NOMO-1 (cell line): ENCODE data around the gene GRID2IP.
"Not testable (repeated sequence)": the region's sequence is repeated elsewhere in the genome, so short reads cannot be mapped to it uniquely, and the experiment has no call there.

Experiments
- DNase-seq, 2 experiments: peaks; one replicate each; lab custom pipeline; 2025; ENCODE audit not compliant: unreplicated experiment in 2 of 2; lab: John Stamatoyannopoulos, UW

Gene GRID2IP

DNA sequence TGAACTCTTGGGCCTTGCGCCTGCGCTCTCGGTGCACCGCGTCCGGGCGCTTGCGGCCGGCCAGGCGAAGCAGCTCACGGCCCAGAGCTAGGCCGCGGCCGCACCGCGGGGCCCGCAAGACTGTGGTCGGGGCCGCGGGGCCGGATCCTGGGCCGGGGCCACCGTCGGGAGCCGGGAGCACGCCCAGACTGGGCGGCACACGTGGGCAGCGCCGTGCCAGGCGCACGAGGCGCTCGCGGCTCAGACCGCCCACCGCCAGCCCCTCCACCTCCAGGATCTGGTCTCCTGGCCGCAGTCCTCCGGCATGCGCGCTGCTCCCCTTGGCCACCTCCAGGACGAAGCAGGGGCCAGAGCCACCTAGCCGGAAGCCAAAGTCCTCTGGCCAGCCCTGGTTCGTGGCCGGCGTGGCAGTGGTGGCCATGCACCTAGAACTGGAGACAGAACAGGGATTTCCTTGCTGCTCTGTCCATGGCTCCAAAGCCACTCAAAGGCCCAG, at the start of gene GRID2IP:
Gene GRID2IP, minus strand, starts transcription at position 446 of the 496 bp plus-strand sequence. Its CDS starts 25 bp downstream, at position 421.
- DNase-seq: no peak

DNA sequence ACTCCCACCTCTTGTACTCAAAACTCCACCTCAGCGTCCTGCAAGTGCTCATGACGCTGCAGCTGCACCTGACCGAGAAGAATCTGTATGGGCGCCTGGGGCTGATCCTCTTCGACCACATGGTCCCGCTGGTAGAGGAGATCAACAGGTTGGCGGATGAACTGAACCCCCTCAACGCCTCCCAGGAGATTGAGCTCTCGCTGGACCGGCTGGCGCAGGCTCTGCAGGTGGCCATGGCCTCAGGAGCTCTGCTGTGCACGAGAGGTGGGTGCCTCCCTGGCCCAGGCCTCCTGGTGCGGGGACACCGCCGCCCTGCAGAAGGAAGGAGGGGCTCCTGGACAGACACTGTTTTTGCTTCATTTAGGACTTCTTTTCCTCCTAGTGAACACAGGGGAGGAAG, 48.8 kb upstream of the GRID2IP start:
- DNase-seq: no peak

DNA sequence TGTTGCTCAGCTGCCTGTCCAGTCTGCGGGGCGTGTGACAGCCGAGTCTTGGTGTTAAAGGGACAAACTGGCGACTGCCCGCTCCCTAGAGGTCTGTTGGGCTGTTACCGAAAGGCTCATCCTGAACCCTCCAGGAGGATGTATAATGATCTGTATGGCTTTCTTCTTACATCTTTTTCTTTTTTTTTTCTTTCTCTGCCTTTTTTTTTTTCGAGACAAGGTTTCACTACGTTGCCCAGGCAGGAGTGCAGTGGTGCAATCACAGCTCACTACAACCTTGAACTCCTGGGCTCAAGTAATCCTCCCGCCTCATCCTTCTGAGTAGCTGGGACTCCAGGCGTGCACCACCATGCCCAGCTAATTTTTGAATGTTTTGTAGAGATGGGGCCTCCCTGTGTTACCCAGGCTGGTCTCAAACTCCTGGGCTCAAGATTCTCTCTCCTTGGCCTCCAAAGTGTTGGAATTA, 39.4 kb upstream of the GRID2IP start:
- peak; percentile 34 to 48 for DNase-seq

DNA sequence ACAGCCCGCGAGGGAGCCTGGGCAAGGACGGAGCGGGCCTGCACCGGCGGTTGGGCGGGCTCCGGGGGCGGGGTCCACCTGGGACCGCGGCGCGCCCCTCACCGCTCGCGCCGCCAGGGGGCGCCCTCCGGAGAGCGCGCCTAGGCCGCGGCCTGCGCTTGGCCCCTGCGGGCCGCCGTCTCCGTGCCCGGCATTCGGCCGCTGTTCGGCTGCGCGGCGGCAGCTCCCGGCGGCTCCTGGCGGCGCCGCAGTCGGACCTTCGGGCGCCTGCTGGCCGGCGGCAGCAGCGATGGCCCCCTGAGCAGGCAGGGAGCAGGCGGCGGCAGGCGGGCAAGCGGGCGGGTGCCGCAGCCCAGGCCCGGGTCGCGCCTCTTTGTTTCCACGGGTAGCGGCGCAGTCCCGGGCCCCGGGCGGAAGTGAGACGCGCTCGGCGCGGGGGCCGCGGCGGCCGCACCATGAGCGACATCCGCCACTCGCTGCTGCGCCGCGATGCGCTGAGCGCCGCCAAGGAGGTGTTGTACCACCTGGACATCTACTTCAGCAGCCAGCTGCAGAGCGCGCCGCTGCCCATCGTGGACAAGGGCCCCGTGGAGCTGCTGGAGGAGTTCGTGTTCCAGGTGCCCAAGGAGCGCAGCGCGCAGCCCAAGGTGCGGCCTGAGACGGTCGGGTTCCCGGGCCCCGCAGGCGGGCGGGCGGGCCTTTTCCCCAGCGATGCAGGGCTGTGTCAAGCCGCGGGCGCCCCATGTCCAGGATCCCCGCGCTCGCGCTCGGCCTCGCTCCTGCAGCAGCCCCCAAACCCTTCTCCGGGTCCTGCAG, 38.8 kb upstream of the GRID2IP start, which contains the start of gene INTS15:
Gene INTS15, plus strand, starts transcription at position 193 of the 816 bp plus-strand sequence. Its CDS starts 263 bp downstream, at position 456.
- DNase-seq: peak; percentile 68 to 87

DNA sequence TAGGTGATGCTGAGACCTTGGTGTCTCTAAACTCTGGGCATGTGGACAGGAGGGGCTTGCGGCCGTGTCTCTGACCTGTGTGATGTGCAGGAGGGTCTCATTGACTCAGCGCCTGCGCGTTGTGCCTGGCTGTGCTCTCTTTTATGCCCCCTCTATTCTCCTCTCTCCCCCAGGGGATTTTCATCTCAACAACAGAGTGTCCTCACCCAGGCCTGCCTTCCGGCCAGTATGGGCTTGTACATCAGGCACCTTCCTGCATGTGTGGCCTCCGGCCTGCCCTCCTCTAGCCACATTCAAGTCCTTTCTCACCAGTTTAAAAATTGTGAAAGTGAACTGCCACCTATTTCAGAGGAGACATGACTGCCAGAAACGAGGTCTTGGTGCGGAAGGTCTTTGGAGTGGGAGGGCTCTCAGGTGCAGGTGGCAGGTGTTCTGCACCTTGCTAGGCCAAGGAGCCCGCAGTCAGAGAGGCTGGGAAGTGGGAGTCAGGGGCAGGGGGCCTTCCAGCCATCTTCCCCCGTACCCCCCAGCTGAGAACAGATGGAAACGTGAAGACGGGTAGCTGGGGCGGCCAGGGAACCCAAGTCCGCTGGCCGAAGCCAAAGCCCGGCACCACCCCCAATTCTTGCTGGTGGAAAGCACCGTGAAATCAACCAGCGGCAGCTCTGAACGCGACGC, 38.0 kb upstream of the GRID2IP start:
- DNase-seq: no peak

DNA sequence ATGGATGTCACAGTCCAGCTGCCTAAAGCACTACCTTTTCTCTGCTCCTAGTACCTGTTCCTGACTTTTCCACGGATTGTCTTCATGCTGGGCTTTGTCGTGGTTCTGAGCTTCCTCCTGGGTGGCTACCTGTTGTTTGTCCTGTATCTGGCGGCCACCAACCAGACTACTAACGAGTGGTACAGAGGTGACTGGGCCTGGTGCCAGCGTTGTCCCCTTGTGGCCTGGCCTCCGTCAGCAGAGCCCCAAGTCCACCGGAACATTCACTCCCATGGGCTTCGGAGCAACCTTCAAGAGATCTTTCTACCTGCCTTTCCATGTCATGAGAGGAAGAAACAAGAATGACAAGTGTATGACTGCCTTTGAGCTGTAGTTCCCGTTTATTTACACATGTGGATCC, 37.3 kb upstream of the GRID2IP start:
- no peak for DNase-seq

DNA sequence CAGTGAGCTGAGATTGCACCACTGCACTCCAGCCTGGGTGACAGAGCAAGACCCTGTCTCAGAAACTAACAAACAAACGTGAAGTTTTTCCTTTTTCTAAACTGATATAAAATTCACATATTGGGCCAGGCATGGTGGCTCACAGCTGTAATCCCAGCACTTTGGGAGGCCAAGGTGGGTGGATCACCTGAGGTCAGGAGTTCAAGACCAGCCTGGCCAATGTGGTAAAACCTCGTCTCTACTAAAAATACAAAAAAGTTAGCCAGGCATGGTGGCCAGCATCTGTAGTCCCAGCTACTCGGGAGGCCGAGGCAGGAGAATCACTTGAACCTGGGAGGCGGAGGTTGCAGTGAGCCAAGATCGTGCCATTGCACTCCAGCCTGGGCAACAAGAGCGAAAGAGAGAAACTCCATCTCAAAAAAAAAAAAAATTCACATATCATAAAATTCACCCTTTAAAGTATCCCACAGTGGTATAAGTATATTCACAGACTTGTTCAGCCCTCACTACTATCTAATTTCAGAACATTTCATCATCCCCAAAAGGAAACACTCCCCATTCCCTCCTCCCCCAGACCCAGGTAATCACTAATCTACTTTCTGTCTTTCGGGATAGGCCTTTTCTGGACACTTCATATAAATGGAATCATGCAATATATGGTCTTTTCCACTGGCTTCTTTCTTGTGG, 34.6 kb upstream of the GRID2IP start:
- not testable (repeated sequence) for DNase-seq

DNA sequence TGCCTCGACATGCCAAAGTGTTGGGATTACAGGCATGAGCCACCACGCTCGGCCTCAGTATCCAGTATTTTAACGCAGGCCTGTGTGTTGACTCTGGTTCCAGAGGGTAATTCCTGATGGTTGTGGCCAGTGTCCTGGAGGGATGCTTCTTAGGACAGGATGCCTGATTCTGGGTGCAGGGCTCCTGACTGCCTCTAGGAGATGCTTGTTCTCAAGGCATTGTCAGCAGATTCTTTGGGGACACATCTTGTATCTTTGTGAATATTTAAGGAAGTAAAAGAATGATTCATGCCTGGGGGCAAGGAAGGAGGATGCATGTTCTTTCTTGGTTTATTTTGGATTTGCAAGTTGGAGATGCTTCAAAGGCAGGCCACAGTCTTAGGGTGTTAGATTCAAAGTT, 28.2 kb upstream of the GRID2IP start:
- peak in 1 of 2 experiments; percentile 45 for DNase-seq

DNA sequence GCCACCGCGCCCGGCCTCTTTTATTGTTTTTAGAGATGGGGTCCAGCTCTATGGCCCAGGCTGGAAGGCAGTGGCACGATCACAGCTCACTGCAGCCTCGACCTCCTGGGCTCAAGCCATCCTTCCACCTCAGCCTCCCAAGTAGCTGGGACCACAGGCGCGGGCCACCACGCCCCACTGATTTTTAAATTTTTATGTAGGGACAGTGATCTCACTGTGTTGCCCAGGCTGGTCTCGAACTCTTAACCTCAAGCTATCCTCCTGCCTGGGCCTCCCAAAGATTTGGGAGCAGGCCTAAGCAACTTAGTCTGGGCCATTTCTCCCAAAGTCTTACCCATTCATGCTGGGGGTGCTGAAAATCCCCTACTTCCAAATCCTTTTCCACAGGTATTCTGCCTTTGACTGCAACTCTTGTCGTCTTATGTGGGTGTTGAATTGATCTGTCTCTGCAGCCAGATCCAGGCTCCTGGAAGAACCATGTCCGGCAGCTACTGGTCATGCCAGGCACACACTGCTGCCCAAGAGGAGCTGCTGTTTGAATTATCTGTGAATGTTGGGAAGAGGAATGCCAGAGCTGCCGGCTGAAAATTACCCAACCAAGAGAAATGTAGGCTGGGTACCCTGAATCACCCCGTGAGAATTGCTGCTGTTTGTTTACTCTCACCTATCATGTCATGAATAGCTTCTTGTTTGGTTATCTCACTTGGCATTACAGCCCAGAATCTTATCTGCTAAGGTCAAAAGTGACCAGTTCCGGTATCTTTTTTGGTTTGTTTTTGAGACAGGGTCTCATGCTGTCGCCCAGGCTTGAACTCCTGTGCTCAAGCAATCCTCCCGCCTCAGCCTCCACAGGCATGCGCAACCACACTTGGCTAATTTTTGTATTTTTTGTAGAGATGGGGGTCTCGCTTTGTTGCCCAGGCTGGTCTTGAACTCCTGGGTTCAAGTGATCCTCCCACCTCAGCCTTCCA, 27.1 kb upstream of the GRID2IP start:
- DNase-seq: no peak

DNA sequence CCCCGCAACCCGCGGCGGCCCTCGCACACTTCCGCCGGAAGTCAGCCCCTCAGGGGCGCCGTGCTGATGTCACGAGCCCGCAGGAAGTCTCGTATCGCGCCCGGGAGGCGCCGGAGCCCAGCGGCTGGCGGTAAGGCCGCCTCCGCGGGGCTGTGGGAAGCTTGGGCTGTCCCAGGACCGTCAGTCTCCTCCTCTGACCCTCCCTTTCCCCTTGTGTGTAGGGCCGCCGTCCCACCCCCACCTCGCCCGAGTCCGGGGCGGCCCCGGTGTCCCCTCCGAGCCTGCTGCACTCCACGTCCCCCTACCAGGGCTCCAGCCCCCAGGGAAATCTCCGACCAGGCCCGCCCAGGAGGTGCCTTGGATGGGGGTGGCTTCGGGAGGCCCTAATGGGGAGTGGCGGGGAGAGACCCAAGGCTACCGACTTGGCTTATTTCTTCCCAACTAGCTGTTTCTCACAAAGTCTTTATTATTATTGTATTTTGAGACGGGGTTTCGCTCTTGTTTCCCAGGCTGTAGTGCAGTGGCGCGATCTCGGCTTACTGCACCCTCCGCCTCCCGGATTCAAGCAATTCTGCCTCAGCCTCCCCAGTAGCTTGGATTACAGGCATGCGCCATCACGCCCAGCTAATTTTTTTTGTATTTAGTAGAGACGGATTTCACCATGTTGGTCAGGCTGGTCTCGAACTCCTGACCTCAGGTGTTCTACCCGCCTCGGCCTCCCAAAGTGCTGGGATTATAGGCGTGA, 26.3 kb upstream of the GRID2IP start, which contains the start of gene ZDHHC4:
Gene ZDHHC4, plus strand, starts transcription at position 86 of the 745 bp plus-strand sequence. CDS start 3,108 bp downstream, outside the sequence.
- DNase-seq: peak; percentile 80 to 89

DNA sequence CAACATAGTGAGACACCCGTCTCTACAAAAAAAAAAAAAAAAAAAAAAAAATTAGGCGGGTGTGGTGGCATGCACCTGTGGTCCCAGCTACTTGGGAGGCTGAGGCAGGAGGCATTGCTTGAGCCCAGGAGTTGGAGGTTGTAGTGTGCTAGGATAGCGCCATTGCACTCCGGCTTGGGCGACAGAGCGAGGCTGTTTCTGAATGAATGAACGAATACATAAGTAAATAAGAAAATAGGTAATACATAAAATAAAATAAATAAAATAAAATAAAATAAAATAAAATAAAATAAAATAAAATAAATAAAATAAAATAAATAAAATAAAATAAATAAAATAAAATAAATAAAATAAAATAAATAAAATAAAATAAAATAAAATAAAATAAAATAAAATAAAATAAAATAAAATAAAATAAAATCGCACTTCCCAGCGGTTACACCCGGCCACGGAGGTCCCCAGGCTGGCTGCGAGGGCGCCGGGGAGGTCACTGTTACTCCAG, 25.7 kb upstream of the GRID2IP start:
- not testable (repeated sequence) for DNase-seq

DNA sequence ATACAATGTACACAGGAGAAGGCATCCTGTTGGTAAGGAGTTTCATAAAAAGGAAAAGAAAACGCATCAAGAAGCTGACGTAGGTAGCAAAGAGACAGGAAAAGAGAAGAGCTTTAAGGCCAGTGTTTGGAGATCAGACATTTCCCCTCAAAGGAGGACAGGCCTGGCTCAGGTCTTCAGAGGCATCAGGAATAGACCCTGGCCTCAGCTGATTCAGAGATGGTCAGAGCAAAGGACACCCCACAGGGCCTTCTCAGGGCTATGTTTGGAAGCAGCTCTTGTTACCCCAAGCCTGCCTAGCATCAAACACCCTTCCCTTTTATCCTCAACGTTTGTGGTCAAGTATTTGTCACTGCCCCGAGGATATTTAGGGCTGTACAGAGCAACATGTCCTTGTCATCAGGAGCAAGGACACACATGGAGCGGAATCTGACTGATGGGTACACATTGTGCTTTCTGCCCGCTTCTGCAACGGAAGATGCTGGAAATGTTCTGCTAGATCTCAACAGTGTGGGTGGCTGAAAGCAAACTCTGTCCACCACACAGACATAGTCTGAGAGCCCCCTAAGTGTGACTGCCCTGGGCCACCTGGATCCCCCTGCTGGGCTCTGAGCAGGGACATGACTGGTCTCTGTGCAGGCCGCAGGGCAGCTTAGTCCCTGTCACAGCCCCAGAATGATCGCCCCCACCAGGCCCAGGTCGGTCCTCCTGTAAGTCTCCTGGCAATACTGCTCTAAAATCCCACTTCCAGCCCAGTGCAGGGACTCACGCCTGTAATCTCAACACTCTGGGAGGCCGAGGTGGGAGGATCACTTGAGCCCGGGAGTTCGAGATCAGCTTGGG, 25.0 kb upstream of the GRID2IP start:
- peak in 1 of 2 experiments; percentile 7 for DNase-seq

DNA sequence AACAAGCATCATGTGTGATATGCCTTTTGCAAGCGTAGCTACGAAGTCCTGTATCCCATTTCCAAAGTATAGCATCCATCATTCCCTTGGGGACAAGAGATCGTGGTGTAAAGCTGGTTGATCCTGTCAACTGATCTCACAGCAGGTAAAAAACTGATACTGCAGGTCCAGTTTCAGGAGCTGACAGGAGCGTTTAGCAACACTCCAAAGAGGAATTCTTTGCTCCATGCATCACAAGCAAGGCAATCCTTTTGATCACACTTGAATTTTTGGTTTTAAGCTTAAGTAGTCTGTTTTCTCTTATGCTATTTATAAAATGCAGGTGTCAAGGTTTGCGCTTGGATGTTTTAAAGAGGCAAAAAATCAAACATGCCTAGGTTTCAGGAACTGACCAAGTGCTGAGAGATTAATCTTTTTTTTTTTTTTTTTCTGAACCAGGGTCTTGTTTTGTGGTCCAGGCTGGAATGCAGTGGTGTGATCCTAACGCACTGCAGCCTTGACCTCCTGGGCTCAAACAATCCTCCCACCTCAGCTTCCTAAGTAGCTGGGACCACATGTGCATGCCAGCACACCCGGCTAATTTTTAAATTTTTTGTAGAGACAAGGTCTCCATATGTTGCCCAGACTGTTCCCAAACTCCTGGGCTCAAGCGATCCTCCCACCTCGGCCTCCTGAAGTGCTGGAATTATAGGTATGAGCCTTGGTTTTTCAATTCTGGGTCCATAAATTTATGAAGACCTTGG, 24.2 kb upstream of the GRID2IP start:
- DNase-seq: no peak

DNA sequence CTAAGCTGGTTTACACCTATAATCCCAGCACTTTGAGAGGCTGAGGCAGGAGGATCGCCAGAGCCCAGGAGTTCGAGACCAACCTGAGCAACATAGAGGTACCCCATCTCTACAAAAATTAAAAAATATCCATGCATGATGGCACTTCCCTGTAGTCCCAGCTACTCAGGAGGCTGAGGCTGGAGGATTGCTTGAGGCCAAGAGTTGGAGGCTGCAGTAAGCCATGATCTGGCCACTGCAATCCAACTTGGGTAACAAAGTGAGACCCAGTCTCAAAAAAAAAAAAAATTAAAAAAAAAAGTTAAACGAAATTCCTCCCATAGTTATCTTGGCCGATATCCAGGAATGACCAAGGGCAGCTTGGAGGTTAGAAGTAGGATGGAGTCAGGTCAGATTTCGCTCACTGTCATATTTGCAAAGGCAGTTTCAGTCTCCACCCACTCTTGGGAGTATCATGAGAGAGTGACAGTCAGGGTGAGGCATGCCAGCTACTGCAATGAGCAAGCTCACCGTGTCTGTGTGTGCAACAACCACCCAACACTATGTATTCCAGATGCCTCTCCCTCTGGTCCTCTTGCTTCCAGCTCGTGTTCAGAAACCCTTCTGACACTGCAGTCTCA, 20.0 kb upstream of the GRID2IP start:
- no peak for DNase-seq

DNA sequence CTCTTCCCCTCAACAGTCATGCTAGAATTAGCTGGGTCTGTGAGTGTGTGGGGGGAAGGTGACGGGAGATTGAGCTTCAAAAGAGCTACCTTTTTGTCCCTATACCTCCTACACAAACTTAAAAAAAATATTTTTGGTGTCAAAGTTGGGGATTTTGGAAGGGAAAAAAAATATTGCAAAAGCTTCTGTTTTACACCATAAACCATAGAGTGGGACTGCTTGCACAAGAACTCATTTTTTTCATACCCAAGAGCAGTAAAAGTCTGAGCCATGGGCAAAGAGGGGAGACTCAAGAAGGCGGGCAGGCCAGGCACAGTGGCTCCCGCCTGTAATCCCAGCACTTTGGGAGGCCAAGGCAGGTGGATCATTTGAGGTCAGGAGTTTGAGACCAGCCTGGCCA, 16.6 kb upstream of the GRID2IP start:
- no peak for DNase-seq

DNA sequence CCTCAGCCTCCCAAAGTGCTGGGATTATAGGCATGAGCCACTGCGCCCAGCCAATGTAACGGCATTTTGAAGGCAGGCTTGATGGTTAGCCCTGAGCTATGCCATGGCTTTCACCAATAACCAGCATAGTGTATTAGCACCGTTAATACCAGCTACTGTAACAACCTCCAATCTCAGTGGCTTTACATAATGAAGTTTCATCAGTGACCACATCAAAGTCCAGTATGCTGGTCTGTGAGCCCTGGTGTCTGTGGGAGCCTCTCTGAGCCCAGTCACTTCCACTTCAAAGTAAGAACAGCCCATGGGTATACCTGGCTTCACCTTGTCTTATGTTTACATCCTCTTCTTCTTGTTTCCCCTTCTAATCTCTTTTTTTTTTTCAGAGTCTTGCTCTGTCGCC, 14.4 kb upstream of the GRID2IP start:
- no peak for DNase-seq
